PFSK-1 (cell line): ENCODE data around the gene RSPH1.

Source experiments
- FOXP2 ChIP-seq: optimal IDR thresholded peaks from 2 replicates; pipeline ENCODE3; 2011; ENCODE audit warnings: borderline replicate concordance, control low read depth, inconsistent platforms; ENCODE audit not compliant: insufficient read depth; ENCODE audit errors: extremely low read length, extremely low read depth
- POLR2AphosphoS5 ChIP-seq: IDR thresholded peaks from 2 replicates; pipeline ENCODE4 v1.6.1; 2012; ENCODE audit warnings: low read depth, mild to moderate bottlenecking, control low read depth, low read length, moderate library complexity
- SIN3A ChIP-seq: IDR thresholded peaks from 2 replicates; pipeline ENCODE4 v1.6.1; 2012; ENCODE audit warnings: mild to moderate bottlenecking, low read length, moderate library complexity, borderline replicate concordance; ENCODE audit not compliant: insufficient read depth
- TAF1 ChIP-seq: IDR thresholded peaks from 2 replicates; pipeline ENCODE4 v1.6.1; 2012; ENCODE audit warnings: low read length, control low read depth, borderline replicate concordance; ENCODE audit not compliant: insufficient read depth
- TF ChIP-seq, protein P1 (sequence below), 2 experiments: IDR thresholded peaks; 2 replicates each; pipeline versions ENCODE4 v1.6.1 to v1.8.0; 2011 to 2012; ENCODE audit warnings: low read depth in 2 of 2, low read length in 2 of 2, control low read depth in 1 of 2, inconsistent platforms in 1 of 2, mild to moderate bottlenecking in 1 of 2, moderate library complexity in 1 of 2; ENCODE audit not compliant: insufficient read depth in 1 of 2

The RSPH1 gene

GRCh38 chr21:42513985-42514882 lies 18.2 kb upstream of the RSPH1 start:
- TF ChIP-seq TAF1: no peak

- TF ChIP-seq FOXP2 (no peak), SIN3A (no peak), TAF1 (no peak), POLR2AphosphoS5 (no peak)
- TF ChIP-seq, protein P1, sequence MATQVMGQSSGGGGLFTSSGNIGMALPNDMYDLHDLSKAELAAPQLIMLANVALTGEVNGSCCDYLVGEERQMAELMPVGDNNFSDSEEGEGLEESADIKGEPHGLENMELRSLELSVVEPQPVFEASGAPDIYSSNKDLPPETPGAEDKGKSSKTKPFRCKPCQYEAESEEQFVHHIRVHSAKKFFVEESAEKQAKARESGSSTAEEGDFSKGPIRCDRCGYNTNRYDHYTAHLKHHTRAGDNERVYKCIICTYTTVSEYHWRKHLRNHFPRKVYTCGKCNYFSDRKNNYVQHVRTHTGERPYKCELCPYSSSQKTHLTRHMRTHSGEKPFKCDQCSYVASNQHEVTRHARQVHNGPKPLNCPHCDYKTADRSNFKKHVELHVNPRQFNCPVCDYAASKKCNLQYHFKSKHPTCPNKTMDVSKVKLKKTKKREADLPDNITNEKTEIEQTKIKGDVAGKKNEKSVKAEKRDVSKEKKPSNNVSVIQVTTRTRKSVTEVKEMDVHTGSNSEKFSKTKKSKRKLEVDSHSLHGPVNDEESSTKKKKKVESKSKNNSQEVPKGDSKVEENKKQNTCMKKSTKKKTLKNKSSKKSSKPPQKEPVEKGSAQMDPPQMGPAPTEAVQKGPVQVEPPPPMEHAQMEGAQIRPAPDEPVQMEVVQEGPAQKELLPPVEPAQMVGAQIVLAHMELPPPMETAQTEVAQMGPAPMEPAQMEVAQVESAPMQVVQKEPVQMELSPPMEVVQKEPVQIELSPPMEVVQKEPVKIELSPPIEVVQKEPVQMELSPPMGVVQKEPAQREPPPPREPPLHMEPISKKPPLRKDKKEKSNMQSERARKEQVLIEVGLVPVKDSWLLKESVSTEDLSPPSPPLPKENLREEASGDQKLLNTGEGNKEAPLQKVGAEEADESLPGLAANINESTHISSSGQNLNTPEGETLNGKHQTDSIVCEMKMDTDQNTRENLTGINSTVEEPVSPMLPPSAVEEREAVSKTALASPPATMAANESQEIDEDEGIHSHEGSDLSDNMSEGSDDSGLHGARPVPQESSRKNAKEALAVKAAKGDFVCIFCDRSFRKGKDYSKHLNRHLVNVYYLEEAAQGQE (IDR thresholded peaks at IDR 0.05; ENCODE audit: insufficient read depth in 1 of 2, low read depth in 2 of 2, low read length in 2 of 2): no peak
Observed at GRCh38 chr21:42513151-42513984, 17.3 kb upstream of the RSPH1 start, which contains the start of gene SLC37A1. SLC37A1 (plus strand) TSS chr21:42513852; CDS start chr21:42518455, 4,603 bp downstream.

DNA sequence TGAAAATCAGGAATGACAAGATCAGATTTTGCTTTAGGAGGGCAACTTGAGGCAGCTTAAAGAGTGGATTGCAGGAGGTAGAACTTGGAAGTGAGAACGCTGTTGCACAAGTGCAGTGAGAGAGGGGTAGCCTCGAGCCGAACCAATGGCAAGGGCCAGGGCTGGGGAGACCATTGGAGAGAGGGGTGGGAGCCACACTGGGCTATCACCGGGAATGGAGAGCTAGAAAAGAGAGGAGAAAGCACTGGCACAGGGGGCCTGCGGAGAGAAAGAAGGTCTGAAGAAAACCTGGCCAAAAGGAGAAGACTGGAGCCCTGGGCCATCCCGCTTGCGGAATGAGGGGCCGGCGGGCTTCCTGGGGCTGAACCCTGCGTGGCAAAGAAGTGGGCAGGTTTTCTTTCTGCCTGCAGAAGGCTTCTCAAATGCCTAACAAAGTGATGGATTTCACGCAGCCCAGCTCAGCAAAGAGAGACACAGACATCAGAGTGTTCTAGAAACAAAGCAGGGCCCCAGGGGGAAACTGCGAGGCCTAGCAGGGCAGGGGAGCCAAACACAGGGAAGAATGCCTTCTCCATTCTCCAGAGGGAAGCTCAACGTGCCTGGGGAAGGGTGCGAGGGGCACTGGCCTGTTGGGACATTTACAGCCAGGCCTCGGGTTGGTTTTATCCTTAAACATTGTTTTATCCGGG lies 16.5 kb upstream of the RSPH1 start:
- TF ChIP-seq FOXP2 (no peak), TAF1 (no peak), POLR2AphosphoS5 (no peak), SIN3A (no peak)
- TF ChIP-seq, protein P1 (IDR thresholded peaks at IDR 0.05; ENCODE audit: insufficient read depth in 1 of 2, low read depth in 2 of 2, low read length in 2 of 2): no peak

DNA sequence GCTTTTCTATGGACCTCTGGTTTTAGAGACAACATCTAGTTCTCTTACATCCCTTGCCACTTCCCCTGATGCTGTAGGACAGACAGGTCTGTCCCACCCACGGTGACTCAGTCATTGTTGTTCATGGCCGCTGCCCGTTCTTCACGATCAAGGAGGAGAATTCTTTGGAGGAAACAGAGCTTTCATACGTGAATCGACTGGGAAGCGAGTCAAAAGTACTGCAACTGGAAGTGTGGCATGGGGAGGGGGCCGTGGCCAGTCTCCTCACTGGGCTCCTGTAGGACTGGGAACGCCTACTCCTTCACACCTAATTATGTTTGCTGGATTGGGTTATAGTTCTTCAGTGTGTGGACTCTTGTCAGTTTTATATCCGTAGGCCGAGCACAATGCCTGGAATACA lies 13.2 kb upstream of the RSPH1 start:
- TF ChIP-seq TAF1 (no peak), FOXP2 (no peak), SIN3A (no peak), POLR2AphosphoS5 (no peak)
- TF ChIP-seq, protein P1 (IDR thresholded peaks at IDR 0.05; ENCODE audit: insufficient read depth in 1 of 2, low read depth in 2 of 2, low read length in 2 of 2): no peak

DNA sequence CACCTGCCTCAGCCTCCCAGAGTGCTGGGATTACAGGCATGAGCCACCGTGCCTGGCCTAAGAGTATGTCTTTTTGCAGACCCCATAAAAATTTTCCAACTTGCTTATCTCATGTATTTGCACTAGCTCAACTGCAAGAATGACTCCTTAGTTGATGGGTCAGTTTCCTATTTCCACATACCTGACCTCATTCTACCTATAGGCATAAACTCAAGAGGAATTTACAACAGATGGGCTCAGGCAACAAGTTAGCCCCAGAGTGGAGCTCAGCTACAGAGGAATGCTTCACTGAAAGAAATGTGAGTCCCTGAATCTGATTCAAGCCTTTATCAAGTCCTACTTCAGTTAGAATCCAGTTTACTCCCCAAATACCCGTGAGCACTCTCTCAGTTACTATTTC lies 12.3 kb upstream of the RSPH1 start:
- TF ChIP-seq, protein P1 (IDR thresholded peaks at IDR 0.05; ENCODE audit: insufficient read depth in 1 of 2, low read depth in 2 of 2, low read length in 2 of 2): no peak
- TF ChIP-seq TAF1: no peak
- no peak for TF ChIP-seq FOXP2
- TF ChIP-seq SIN3A: no peak
- no peak for TF ChIP-seq POLR2AphosphoS5
